GM12878 (cell line): ENCODE results near the gene MMD. TPM values are rescaled to one million over a fixed set of nuclear protein-coding genes. Genes with fewer than 3 reads are reported as not detected.

ENCODE experiments used
- ATAC-seq: fragments of 200-7000 bp; cut with Tn5 transposase; 3 replicates; pipeline ENCODE4 v1.9.1; 2020; ENCODE audit warnings: mild to moderate bottlenecking, moderate library complexity
- BruUV-seq: library from RNA; stranded (reverse); fragments of 400-500 nt; replicated peaks from 2 replicates; lab custom pipeline; 2021; lab: Mats Ljungman, UMichigan
- CTCF ChIA-PET: fragments of 300-600 bp; sonication (Branson Sonifier 250); formaldehyde crosslinking; extraction: SDS; loops from one replicate; lab custom pipeline; 2021; ENCODE audit warnings: inconsistent platforms; lab: Yijun Ruan, JAX
- POLR2A ChIA-PET: fragments of 350-600 bp; formaldehyde crosslinking; extraction: SDS; loops from one replicate; lab custom pipeline; 2021; ENCODE audit warnings: inconsistent platforms; lab: Charles Lee
- RAD21 ChIA-PET: fragments of 300-600 bp; sonication (Branson Sonifier 250); formaldehyde crosslinking; loops from one replicate; lab custom pipeline; 2023; ENCODE audit warnings: antibody characterized with exemption; ENCODE audit not compliant: unreplicated experiment; lab: Charles Lee
- SMC1A ChIA-PET: fragments of 300-600 bp; sonication (Branson Sonifier 250); formaldehyde crosslinking; loops from one replicate; lab custom pipeline; 2023; ENCODE audit not compliant: unreplicated experiment, uncharacterized antibody; lab: Charles Lee
- DNase-seq: peaks from one replicate; pipeline ENCODE4 v3.0.0-alpha.2; 2011; ENCODE audit warnings: low read depth, low spot score
- FAIRE-seq: peaks from 3 replicates; lab custom pipeline; 2011; peaks lifted over from hg19 to GRCh38; lab: Jason Lieb, UNC
- H2AFZ ChIP-seq: 2 replicates; pipeline ENCODE4 v1.6.0; 2011; ENCODE audit warnings: low read depth, low read length, control low read depth; ENCODE audit not compliant: control insufficient read depth
- H3K27ac ChIP-seq: 2 replicates; pipeline ENCODE4 v1.5.1; 2011; ENCODE audit warnings: control low read depth; ENCODE audit not compliant: control insufficient read depth, insufficient read depth
- H3K27me3 ChIP-seq, 2 experiments: replicated peaks in 1 of 2; 2 replicates each; pipeline versions ENCODE4 v1.6.0 to v1.6.1; 2011; ENCODE audit warnings: low read length in 1 of 2; ENCODE audit not compliant: control insufficient read depth in 2 of 2, insufficient read depth in 2 of 2
- H3K36me3 ChIP-seq, 2 experiments: 2 replicates each; pipeline ENCODE4 v1.5.1; 2011; ENCODE audit warnings: low read length in 1 of 2; ENCODE audit not compliant: control insufficient read depth in 2 of 2, insufficient read depth in 2 of 2
- H3K4me1 ChIP-seq: 2 replicates; pipeline ENCODE4 v1.6.1; 2011; ENCODE audit warnings: mild to moderate bottlenecking, low read length, moderate library complexity, mixed read lengths; ENCODE audit not compliant: control insufficient read depth, insufficient read depth
- H3K4me2 ChIP-seq: 2 replicates; pipeline ENCODE4 v1.6.0; 2011; ENCODE audit warnings: control low read depth; ENCODE audit not compliant: control insufficient read depth, insufficient read depth
- H3K4me3 ChIP-seq: fragments of 200-600 bp; sonication (generic); 2 replicates; pipeline ENCODE4 v1.5.1; 2016
- H3K79me2 ChIP-seq: 2 replicates; pipeline ENCODE4 v1.6.0; 2011; ENCODE audit warnings: low read length; ENCODE audit not compliant: control insufficient read depth, insufficient read depth
- H3K9ac ChIP-seq: 2 replicates; pipeline ENCODE4 v1.8.0; 2011; ENCODE audit warnings: low read length, control low read depth, mixed read lengths; ENCODE audit not compliant: control insufficient read depth, insufficient read depth
- H3K9me3 ChIP-seq: replicated peaks from 3 replicates; pipeline ENCODE4 v1.5.1; 2011; ENCODE audit warnings: mild to moderate bottlenecking, low read length; ENCODE audit not compliant: control insufficient read depth, insufficient read depth
- H4K20me1 ChIP-seq: 2 replicates; pipeline ENCODE4 v1.6.0; 2011; ENCODE audit not compliant: control insufficient read depth, insufficient read depth
- BMI1 ChIP-seq: fragments of 450-650 bp; IDR thresholded peaks from 2 replicates; pipeline ENCODE4 v1.6.1; 2016; ENCODE audit warnings: mild to moderate bottlenecking, moderate library complexity, borderline replicate concordance
- HDAC6 ChIP-seq: fragments of 200-600 bp; sonication (generic); IDR thresholded peaks from one replicate; pipeline ENCODE4 v1.8.0; 2017; ENCODE audit warnings: antibody characterized with exemption; ENCODE audit not compliant: unreplicated experiment
- JUNB ChIP-seq: IDR thresholded peaks from 2 replicates; pipeline ENCODE4 v1.6.1; 2016; ENCODE audit warnings: antibody characterized with exemption, mild to moderate bottlenecking
- SIX5 ChIP-seq: IDR thresholded peaks from 2 replicates; pipeline ENCODE4 v1.6.1; 2011; ENCODE audit warnings: mild to moderate bottlenecking, low read depth, low read length, moderate library complexity; ENCODE audit not compliant: severe bottlenecking
- WGBS: methylation state at CpG from one replicate; pipeline ENCODE4 v1.1.6; 2016; ENCODE audit warnings: low lambda C conversion rate; ENCODE audit not compliant: insufficient replicate concordance, insufficient coverage; ENCODE audit errors: missing lambda C conversion rate; 5-methylcytosine and 5-hydroxymethylcytosine counted together
- in situ Hi-C: fragments of 300-500 bp; cut with MboI; formaldehyde crosslinking; loops from 9 replicates; pipeline ENCODE4 v1.14.3; 2018; ENCODE audit warnings: mixed read lengths
- intact Hi-C: fragments of 100-400 bp; cut with micrococcal nuclease; formaldehyde crosslinking; loops from one replicate; pipeline ENCODE4 v1.14.2; 2022; ENCODE audit not compliant: unreplicated experiment
- polyA plus RNA-seq, 11 experiments: library from polyadenylated mRNA; depleted of rRNA in 4 of 11; unstranded in 6 of 11; stranded (reverse) in 5 of 11; fragments of >200 nt; fragmentation: Nextera tagmentation in 4 of 11; fragmentation: Illumina TruSeq in 1 of 11; extraction: Ambion mirVana in 4 of 11; extraction: Trizol in 1 of 11; gene quantifications; 1 replicate in 1 of 11; 2 replicates in 10 of 11; pipeline versions ENCODE4 v1.2.1 to v1.2.3, GENCODE V29; 2011 to 2016; ENCODE audit warnings: inconsistent platforms in 2 of 11, missing spikeins in 2 of 11, low read depth in 1 of 11
- total RNA-seq, 4 experiments: library from RNA; depleted of rRNA in 3 of 4; stranded (reverse); fragments of >200 nt in 3 of 4; fragmentation: Illumina TruSeq in 1 of 4; extraction: Trizol in 1 of 4; gene quantifications; 2 replicates each; pipeline versions ENCODE4 v1.2.1 to v1.2.3, GENCODE V29; 2013 to 2021

The MMD gene
- total and polyA plus RNA-seq, 10 of the 15 experiments (the other 5 are each of a cell fraction or from before 2014, with no cell fraction given) = 8.0 to 46.7 (median 22.3) TPM

- H3K79me2 ChIP-seq = no peaks in the 10 kb centered on the region
- peak overlapping the region; percentile 38 for H2AFZ ChIP-seq
- no peak overlapping the region for H3K4me2 ChIP-seq
- H3K9ac ChIP-seq = no peak overlapping the region
- SMC1A ChIA-PET = interaction anchor here (0.7 to 1.5 kb wide), 9 partner anchors 10 to 68 kb away, joined by 3 to 5 read pairs (median 4); no protein-coding TSS in a partner anchor
- H3K36me3 ChIP-seq = no peaks in the 10 kb centered on the region
- ATAC-seq = no peak
- no TSS peak for BruUV-seq
- in situ Hi-C loops (no loop called here), intact Hi-C loops (loop anchor here (2.0 kb wide), 1 partner anchor 36 kb away; no protein-coding TSS in a partner anchor)
- POLR2A ChIA-PET = interaction anchor here (0.9 to 1.2 kb wide), 4 partner anchors 23 to 37 kb away, joined by 3 to 4 read pairs (median 4); partner anchors contain the start of gene MMD
- RAD21 ChIA-PET = interaction anchor here (2.0 to 2.9 kb wide), 3 partner anchors 16 to 56 kb away, joined by 5 to 15 read pairs (median 5); no protein-coding TSS in a partner anchor
- no peak for DNase-seq
- no peak overlapping the region for H3K27ac ChIP-seq
- peaks cover 9% of the 10 kb centered on the region; the same call in 1 of the 2 replicates for H3K4me1 ChIP-seq
- WGBS = 27% methylated on average over 21 of the region's 22 CpGs
- no peaks in the 10 kb centered on the region for H3K9me3 ChIP-seq
- H3K27me3 ChIP-seq = no peaks in the 10 kb centered on the region
- CTCF ChIA-PET = interaction anchor here (0.8 to 1.7 kb wide), 3 partner anchors 12 to 55 kb away, joined by 3 to 6 read pairs (median 4); no protein-coding TSS in a partner anchor
- H3K4me3 ChIP-seq = no peak overlapping the region
- no peaks in the 10 kb centered on the region for H4K20me1 ChIP-seq
- TF ChIP-seq HDAC6 (no peak), JUNB (no peak), SIX5 (no peak), BMI1 (no peak)
- FAIRE-seq = no peak
Measured at GRCh38 chr17:55458287-55458900, 36.8 kb upstream of the MMD start.
